K562 (cell line): ENCODE measurements around the gene RAI2. TPM values are rescaled to one million over a fixed set of nuclear protein-coding genes. Genes with fewer than 3 reads are reported as not detected.
A peak's percentile ranks its signal among the peaks of the same experiment; 100 is the strongest.

Experiments used
- RAD21 ChIP-seq, 2 experiments: fragments of 250-450 bp in 1 of 2; fragments of 450-650 bp in 1 of 2; sonication (Bioruptor Pico) in 1 of 2; formaldehyde crosslinking in 1 of 2; IDR thresholded peaks in 1 of 2; conservative IDR thresholded peaks in 1 of 2; 2 replicates each; pipeline versions ENCODE4 v1.4.0 to v1.8.0; 2020 to 2022; ENCODE audit warnings: mild to moderate bottlenecking in 2 of 2, moderate library complexity in 1 of 2
- RBM39 ChIP-seq: fragments of 200-400 bp; formaldehyde crosslinking; optimal IDR thresholded peaks from 2 replicates; pipeline ENCODE3; 2018; ENCODE audit warnings: low read depth, low read length
- TAL1 ChIP-seq: fragments of 450-650 bp; IDR thresholded peaks from 2 replicates; pipeline ENCODE4 v1.6.1; 2016; ENCODE audit warnings: mild to moderate bottlenecking
- TEAD2 ChIP-seq: fragments of 450-650 bp; IDR thresholded peaks from 2 replicates; pipeline ENCODE4 v1.6.1; 2016; ENCODE audit warnings: missing genetic modification characterization, control low read depth, missing compliant biosample characterization
- ZNF830 ChIP-seq: fragments of 250-450 bp; sonication (Bioruptor Pico); IDR thresholded peaks from 2 replicates; pipeline ENCODE4 v1.5.0; 2021; ENCODE audit warnings: mild to moderate bottlenecking
- polyA plus RNA-seq, 8 experiments: library from polyadenylated mRNA; depleted of rRNA in 4 of 8; stranded (reverse) in 5 of 8; unstranded in 3 of 8; fragments of >200 nt; fragmentation: Nextera tagmentation in 2 of 8; fragmentation: Illumina TruSeq in 1 of 8; extraction: Ambion mirVana in 2 of 8; extraction: Trizol in 1 of 8; gene quantifications; 2 replicates each; pipeline versions ENCODE4 v1.2.1 to v1.2.3, GENCODE V29; 2011 to 2014; ENCODE audit warnings: inconsistent platforms in 1 of 8, missing spikeins in 1 of 8
- total RNA-seq, 7 experiments: library from RNA; depleted of rRNA in 6 of 7; stranded (reverse); fragments of >200 nt in 6 of 7; fragmentation: Illumina TruSeq in 2 of 7; extraction: Trizol in 2 of 7; gene quantifications; 2 replicates each; pipeline versions ENCODE4 v1.2.1 to v1.2.3, GENCODE V29; 2011 to 2021; ENCODE audit warnings: low replicate concordance in 1 of 7
- TF ChIP-seq, protein P1 (sequence below), 2 experiments: fragments of 150-350 bp in 1 of 2; IDR thresholded peaks; 2 replicates each; pipeline ENCODE4 v1.6.1; 2012 to 2016; ENCODE audit warnings: low read depth in 2 of 2, low read length in 2 of 2, mild to moderate bottlenecking in 1 of 2, moderate library complexity in 1 of 2
- TF ChIP-seq, protein P2 (sequence below), 3 experiments: IDR thresholded peaks in 2 of 3; conservative IDR thresholded peaks in 1 of 3; 2 replicates each; pipeline ENCODE4 v1.5.1; 2011 to 2012; ENCODE audit warnings: low read length in 3 of 3, mild to moderate bottlenecking in 3 of 3, control low read depth in 2 of 3, improper control_type of control experiment in 1 of 3, inconsistent platforms in 1 of 3, low read depth in 1 of 3, mixed read lengths in 1 of 3, moderate library complexity in 1 of 3; ENCODE audit not compliant: insufficient read depth in 2 of 3
- TF ChIP-seq, protein P3 (sequence below): fragments of 450-650 bp; IDR thresholded peaks from 2 replicates; pipeline ENCODE4 v1.6.1; 2018; ENCODE audit not compliant: partially characterized antibody
- TF ChIP-seq, protein P4 (sequence below): fragments of 250-450 bp; sonication (Bioruptor Pico); IDR thresholded peaks from 2 replicates; pipeline ENCODE4 v1.5.1; 2021; ENCODE audit warnings: mild to moderate bottlenecking
- TF ChIP-seq, protein P5 (sequence below), 3 experiments: fragments of 200-800 bp in 1 of 3; sonication (Bioruptor generic) in 1 of 3; sonication (generic) in 1 of 3; formaldehyde crosslinking in 1 of 3; IDR thresholded peaks; 2 replicates each; pipeline versions ENCODE4 v1.6.1 to v1.8.0; 2016 to 2022; ENCODE audit warnings: mild to moderate bottlenecking in 2 of 3, missing compliant biosample characterization in 2 of 3, missing genetic modification characterization in 2 of 3, missing genetic modification reagents in 1 of 3

The RAI2 gene
- total and polyA plus RNA-seq, 9 of the 15 experiments (the other 6 are each of a cell fraction or from before 2014, with no cell fraction given): not detected

DNA sequence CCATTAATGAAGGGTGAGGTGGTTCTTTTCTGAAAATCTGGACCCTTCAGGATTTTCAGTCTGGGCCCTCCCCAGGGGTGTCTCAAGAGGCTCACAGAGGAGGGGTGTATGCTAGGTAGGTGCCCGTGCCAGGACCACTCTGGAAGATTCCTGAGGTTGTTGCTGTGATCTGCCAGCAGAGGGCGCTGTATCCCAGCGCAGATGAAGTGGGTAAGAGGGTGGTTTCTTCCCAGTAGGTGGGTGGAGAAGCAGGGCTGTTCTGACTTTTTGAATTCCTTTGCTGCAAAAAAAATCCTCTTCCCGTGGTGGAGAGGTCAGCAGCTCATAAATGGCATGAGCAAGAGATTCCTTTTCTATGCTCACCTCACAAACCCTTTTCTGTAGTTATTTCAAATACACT, 72.7 kb downstream of the RAI2 start (continued):
- TF ChIP-seq, protein P1, sequence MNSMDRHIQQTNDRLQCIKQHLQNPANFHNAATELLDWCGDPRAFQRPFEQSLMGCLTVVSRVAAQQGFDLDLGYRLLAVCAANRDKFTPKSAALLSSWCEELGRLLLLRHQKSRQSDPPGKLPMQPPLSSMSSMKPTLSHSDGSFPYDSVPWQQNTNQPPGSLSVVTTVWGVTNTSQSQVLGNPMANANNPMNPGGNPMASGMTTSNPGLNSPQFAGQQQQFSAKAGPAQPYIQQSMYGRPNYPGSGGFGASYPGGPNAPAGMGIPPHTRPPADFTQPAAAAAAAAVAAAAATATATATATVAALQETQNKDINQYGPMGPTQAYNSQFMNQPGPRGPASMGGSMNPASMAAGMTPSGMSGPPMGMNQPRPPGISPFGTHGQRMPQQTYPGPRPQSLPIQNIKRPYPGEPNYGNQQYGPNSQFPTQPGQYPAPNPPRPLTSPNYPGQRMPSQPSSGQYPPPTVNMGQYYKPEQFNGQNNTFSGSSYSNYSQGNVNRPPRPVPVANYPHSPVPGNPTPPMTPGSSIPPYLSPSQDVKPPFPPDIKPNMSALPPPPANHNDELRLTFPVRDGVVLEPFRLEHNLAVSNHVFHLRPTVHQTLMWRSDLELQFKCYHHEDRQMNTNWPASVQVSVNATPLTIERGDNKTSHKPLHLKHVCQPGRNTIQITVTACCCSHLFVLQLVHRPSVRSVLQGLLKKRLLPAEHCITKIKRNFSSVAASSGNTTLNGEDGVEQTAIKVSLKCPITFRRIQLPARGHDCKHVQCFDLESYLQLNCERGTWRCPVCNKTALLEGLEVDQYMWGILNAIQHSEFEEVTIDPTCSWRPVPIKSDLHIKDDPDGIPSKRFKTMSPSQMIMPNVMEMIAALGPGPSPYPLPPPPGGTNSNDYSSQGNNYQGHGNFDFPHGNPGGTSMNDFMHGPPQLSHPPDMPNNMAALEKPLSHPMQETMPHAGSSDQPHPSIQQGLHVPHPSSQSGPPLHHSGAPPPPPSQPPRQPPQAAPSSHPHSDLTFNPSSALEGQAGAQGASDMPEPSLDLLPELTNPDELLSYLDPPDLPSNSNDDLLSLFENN (IDR thresholded peaks at IDR 0.05; ENCODE audit: low read depth in 2 of 2, low read length in 2 of 2): no peak
- TF ChIP-seq RBM39: no peak
- peak; percentile 15 to 51; a peak in 2 of 4 replicates for TF ChIP-seq RAD21 (CRISPR knock-in tag; conservative IDR thresholded peaks at IDR 0.05 in 1 of 2, IDR thresholded peaks at IDR 0.05 in 1 of 2)
- TF ChIP-seq TAL1: no peak
- TF ChIP-seq, protein P2, sequence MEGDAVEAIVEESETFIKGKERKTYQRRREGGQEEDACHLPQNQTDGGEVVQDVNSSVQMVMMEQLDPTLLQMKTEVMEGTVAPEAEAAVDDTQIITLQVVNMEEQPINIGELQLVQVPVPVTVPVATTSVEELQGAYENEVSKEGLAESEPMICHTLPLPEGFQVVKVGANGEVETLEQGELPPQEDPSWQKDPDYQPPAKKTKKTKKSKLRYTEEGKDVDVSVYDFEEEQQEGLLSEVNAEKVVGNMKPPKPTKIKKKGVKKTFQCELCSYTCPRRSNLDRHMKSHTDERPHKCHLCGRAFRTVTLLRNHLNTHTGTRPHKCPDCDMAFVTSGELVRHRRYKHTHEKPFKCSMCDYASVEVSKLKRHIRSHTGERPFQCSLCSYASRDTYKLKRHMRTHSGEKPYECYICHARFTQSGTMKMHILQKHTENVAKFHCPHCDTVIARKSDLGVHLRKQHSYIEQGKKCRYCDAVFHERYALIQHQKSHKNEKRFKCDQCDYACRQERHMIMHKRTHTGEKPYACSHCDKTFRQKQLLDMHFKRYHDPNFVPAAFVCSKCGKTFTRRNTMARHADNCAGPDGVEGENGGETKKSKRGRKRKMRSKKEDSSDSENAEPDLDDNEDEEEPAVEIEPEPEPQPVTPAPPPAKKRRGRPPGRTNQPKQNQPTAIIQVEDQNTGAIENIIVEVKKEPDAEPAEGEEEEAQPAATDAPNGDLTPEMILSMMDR (IDR thresholded peaks at IDR 0.05 in 2 of 3, conservative IDR thresholded peaks at IDR 0.05 in 1 of 3; ENCODE audit: insufficient read depth in 2 of 3, low read depth in 1 of 3, low read length in 3 of 3): peak; percentile 61 to 79 (median 64)
- TF ChIP-seq, protein P3, sequence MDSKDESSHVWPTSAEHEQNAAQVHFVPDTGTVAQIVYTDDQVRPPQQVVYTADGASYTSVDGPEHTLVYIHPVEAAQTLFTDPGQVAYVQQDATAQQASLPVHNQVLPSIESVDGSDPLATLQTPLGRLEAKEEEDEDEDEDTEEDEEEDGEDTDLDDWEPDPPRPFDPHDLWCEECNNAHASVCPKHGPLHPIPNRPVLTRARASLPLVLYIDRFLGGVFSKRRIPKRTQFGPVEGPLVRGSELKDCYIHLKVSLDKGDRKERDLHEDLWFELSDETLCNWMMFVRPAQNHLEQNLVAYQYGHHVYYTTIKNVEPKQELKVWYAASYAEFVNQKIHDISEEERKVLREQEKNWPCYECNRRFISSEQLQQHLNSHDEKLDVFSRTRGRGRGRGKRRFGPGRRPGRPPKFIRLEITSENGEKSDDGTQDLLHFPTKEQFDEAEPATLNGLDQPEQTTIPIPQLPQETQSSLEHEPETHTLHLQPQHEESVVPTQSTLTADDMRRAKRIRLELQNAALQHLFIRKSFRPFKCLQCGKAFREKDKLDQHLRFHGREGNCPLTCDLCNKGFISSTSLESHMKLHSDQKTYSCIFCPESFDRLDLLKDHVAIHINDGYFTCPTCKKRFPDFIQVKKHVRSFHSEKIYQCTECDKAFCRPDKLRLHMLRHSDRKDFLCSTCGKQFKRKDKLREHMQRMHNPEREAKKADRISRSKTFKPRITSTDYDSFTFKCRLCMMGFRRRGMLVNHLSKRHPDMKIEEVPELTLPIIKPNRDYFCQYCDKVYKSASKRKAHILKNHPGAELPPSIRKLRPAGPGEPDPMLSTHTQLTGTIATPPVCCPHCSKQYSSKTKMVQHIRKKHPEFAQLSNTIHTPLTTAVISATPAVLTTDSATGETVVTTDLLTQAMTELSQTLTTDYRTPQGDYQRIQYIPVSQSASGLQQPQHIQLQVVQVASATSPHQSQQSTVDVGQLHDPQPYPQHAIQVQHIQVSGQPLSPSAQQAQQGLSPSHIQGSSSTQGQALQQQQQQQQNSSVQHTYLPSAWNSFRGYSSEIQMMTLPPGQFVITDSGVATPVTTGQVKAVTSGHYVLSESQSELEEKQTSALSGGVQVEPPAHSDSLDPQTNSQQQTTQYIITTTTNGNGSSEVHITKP: peak; percentile 27
- no peak for TF ChIP-seq ZNF830 (CRISPR knock-in tag)
- TF ChIP-seq, protein P4, sequence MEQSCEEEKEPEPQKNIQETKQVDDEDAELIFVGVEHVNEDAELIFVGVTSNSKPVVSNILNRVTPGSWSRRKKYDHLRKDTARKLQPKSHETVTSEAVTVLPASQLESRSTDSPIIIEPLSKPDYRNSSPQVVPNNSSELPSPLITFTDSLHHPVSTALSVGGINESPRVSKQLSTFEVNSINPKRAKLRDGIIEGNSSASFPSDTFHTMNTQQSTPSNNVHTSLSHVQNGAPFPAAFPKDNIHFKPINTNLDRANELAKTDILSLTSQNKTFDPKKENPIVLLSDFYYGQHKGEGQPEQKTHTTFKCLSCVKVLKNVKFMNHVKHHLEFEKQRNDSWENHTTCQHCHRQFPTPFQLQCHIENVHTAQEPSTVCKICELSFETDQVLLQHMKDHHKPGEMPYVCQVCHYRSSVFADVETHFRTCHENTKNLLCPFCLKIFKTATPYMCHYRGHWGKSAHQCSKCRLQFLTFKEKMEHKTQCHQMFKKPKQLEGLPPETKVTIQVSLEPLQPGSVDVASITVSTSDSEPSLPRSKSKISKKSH: no peak
- peak; percentile 17; the same call in 1 of the 2 replicates for TF ChIP-seq TEAD2 (tag)
- TF ChIP-seq, protein P5, sequence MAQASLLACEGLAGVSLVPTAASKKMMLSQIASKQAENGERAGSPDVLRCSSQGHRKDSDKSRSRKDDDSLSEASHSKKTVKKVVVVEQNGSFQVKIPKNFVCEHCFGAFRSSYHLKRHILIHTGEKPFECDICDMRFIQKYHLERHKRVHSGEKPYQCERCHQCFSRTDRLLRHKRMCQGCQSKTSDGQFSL (CRISPR knock-in tag; IDR thresholded peaks at IDR 0.05): no peak
- TF ChIP-seq, protein P5 (tag; IDR thresholded peaks at IDR 0.05): no peak
